Fibroblast of villous mesenchyme (primary cell): Measurements from ENCODE around the gene ASAH2B. TPM values are rescaled to one million over a fixed set of nuclear protein-coding genes. Genes with fewer than 3 reads are reported as not detected.
"Not testable (repeated sequence)": the region's sequence is repeated elsewhere in the genome, so short reads cannot be mapped to it uniquely, and the experiment has no call there.

Experiments
- DNase-seq: peaks from one replicate; pipeline ENCODE4 v3.0.0-alpha.2; 2010; ENCODE audit warnings: low read depth
- H3K4me3 ChIP-seq: 2 replicates; pipeline ENCODE4 v1.5.1; 2011; ENCODE audit warnings: low read depth, mild to moderate bottlenecking, low read length
- total RNA-seq: library from RNA; depleted of rRNA; stranded (reverse); fragments of >200 nt; gene quantifications from 2 replicates; pipeline ENCODE4 v1.2.3, GENCODE V29; 2012
- TF ChIP-seq, protein P1 (sequence below): IDR thresholded peaks from 2 replicates; pipeline ENCODE4 v1.5.1; 2012; ENCODE audit warnings: low read depth, mild to moderate bottlenecking, low read length; ENCODE audit not compliant: insufficient read depth

The ASAH2B gene
- total RNA-seq, 1 donor: 6.5 TPM

DNA sequence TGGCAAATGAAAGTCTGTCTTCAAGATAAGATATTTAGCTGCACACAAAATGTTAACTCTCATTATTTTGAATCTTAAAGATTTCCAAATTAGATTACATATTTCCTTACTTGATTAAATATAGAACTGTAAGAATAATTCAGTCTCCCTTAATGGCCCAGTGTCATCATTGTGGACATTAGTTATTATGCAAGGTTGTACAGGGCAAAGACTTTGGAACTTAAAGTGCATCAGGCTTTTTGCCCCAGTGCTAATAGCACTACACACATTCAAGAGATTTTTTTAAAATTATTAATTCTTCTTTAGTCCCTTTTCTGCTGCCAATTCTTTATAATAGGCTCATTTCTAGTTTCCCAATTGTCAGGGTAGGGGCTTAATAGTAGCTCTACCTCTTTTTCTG lies 42.3 kb downstream of the ASAH2B start:
- not testable (repeated sequence) for DNase-seq

GRCh38 chr10:50787962-50788361 lies 48.2 kb downstream of the ASAH2B start:
- DNase-seq, H3K4me3 ChIP-seq: not testable (repeated sequence)

More for the DNA sequence above, 42.3 kb downstream of the ASAH2B start:
- not testable (repeated sequence) for H3K4me3 ChIP-seq

- TF ChIP-seq, protein P1, sequence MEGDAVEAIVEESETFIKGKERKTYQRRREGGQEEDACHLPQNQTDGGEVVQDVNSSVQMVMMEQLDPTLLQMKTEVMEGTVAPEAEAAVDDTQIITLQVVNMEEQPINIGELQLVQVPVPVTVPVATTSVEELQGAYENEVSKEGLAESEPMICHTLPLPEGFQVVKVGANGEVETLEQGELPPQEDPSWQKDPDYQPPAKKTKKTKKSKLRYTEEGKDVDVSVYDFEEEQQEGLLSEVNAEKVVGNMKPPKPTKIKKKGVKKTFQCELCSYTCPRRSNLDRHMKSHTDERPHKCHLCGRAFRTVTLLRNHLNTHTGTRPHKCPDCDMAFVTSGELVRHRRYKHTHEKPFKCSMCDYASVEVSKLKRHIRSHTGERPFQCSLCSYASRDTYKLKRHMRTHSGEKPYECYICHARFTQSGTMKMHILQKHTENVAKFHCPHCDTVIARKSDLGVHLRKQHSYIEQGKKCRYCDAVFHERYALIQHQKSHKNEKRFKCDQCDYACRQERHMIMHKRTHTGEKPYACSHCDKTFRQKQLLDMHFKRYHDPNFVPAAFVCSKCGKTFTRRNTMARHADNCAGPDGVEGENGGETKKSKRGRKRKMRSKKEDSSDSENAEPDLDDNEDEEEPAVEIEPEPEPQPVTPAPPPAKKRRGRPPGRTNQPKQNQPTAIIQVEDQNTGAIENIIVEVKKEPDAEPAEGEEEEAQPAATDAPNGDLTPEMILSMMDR: peak; percentile 59
- no peak overlapping the region for H3K4me3 ChIP-seq
- DNase-seq: peak; percentile 37
These were observed 49.5 kb downstream of the ASAH2B start for GRCh38 chr10:50788951-50789945.

DNA sequence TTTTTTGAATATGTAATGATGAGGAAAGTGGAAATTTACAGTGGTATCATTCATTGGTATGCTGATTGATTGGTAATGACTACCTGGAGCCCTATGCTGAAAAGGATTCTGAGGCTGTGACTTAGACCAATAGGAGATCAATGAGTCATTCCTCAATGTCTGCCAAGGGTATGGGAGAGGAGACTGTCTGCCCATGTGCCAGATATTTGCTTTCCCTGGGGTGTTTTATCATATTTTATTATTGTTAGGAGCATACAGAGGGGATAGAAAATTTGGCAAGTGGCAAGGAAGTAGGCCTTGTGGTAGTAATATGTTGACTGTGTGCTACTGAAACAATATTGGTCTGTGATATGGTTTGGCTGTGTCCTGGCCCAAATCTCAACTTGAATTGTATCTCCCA lies 54.8 kb downstream of the ASAH2B start:
- DNase-seq: no peak

DNA sequence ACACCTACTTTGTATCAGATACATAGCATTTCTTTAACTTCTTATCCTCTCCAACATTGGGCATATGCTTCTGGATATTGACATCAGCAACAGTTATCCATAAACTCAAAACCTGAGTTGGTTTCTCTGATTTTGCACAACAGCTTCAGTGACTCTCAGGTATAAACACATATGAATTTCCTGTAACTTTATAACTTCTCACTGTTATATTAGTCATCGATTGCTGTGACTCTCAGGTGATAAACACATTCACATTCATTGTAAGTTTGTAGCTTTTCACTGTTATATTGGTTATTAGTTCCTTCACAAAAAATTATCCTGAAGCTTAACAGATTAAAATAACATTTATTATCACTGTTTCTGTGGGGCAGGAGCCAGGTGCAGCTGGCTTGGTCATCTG lies 57.0 kb downstream of the ASAH2B start:
- TF ChIP-seq, protein P1: no peak
- DNase-seq: no peak
- H3K4me3 ChIP-seq: no peak overlapping the region

More for the DNA sequence above, 54.8 kb downstream of the ASAH2B start:
- TF ChIP-seq, protein P1: no peak
- no peak overlapping the region for H3K4me3 ChIP-seq

DNA sequence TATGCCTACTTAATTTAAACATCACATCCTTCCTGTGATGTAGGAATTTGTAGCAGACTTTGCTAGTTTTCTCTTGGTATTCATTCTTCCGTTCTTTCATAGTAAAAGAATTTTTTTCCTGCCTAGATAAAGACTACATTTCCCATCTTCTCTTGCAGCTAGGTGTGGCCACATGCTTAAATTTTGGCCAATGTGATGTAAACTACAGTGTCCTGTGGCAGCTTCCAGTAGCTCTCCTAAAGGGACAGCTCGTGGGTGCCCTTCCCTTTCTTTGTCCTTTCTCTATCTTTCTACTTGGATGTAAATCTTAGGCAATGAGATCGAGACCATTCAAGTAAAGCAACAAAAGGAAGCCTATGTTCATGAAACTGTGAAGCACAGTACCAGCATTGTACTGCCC lies 58.6 kb downstream of the ASAH2B start:
- no peak for DNase-seq
- H3K4me3 ChIP-seq: no peak overlapping the region
- TF ChIP-seq, protein P1: no peak

DNA sequence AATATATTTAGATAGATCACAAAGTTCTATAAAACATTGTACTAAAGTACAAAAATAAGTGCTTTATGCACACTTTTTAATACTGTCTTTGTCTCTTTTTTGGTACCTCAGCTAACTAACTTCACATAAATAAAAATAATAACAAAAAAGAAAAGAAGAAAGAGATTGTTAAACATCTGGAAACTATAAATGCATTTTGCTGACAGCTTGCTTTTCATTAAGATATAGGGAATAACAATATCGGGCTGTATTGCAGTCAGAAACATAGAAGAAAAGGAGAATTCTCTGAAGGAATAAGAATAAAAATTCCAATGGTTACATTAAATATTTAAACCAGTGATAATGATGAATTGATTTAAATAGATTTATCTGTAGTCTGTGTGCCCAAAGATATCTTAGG lies 59.9 kb downstream of the ASAH2B start:
- TF ChIP-seq, protein P1: no peak
- DNase-seq: no peak

More for the DNA sequence above, 59.9 kb downstream of the ASAH2B start:
- no peak overlapping the region for H3K4me3 ChIP-seq
